ENCODE measurements around the gene LCN1. TPM values are rescaled to one million over a fixed set of nuclear protein-coding genes. Genes with fewer than 3 reads are reported as not detected.

The LCN1 gene
- total RNA-seq, 2 donors from 2014 or later: not detected

DNA sequence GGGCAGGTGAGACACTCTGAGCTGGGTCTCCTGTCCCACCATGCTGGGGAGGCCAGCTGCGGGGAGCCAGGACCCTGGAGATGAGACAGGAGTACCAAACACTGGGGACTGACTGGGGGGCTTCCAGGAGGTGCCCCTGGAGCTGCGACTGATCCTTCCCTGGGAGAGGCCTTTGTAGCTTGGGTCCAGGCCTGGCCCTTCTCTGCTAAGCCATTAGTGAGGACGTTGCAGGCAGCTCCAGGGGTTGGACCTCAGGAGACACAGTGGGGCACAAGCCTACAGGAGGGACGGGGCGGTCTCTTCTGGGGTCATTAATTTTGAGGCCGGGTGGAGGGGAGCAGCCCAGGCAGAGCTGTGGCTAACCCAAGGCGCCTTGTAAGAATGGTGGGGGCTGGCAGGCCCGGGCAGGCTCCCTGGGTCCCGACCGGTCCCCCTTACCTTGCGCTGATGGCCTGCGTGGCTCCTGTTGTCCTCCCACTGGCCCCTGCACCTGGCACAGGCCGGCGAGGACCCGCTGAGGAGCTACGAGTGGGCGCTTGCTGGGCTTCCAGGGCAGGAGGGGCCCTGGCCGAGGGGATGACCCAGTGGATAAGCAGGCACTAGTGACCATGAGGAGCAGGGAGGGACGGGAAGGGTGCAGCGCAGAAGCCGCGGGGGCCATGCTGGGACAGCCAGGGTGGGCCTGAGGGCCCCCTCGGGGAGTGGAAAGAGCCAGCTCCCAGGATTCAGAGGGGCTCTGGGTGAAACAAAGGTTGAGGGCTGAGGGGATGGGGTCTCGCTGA lies 15.6 kb upstream of the LCN1 start:
- H3K27ac ChIP-seq: no peak overlapping the region
- H3K27me3 ChIP-seq: no peaks in the 10 kb centered on the region
- no peak for DNase-seq
- H3K36me3 ChIP-seq: no peaks in the 10 kb centered on the region
- H3K9me3 ChIP-seq: no peaks in the 10 kb centered on the region
- peaks cover 9% of the 10 kb centered on the region for H3K4me1 ChIP-seq
- no peak overlapping the region for H3K9ac ChIP-seq (ENCODE audit: low read depth in 2 of 2, low read length in 2 of 2)
- TF ChIP-seq, protein P1, sequence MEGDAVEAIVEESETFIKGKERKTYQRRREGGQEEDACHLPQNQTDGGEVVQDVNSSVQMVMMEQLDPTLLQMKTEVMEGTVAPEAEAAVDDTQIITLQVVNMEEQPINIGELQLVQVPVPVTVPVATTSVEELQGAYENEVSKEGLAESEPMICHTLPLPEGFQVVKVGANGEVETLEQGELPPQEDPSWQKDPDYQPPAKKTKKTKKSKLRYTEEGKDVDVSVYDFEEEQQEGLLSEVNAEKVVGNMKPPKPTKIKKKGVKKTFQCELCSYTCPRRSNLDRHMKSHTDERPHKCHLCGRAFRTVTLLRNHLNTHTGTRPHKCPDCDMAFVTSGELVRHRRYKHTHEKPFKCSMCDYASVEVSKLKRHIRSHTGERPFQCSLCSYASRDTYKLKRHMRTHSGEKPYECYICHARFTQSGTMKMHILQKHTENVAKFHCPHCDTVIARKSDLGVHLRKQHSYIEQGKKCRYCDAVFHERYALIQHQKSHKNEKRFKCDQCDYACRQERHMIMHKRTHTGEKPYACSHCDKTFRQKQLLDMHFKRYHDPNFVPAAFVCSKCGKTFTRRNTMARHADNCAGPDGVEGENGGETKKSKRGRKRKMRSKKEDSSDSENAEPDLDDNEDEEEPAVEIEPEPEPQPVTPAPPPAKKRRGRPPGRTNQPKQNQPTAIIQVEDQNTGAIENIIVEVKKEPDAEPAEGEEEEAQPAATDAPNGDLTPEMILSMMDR (IDR thresholded peaks at IDR 0.05): no peak
- no peak overlapping the region for H3K4me3 ChIP-seq
- intact Hi-C loops (cut with DNase I): no loop called here

DNA sequence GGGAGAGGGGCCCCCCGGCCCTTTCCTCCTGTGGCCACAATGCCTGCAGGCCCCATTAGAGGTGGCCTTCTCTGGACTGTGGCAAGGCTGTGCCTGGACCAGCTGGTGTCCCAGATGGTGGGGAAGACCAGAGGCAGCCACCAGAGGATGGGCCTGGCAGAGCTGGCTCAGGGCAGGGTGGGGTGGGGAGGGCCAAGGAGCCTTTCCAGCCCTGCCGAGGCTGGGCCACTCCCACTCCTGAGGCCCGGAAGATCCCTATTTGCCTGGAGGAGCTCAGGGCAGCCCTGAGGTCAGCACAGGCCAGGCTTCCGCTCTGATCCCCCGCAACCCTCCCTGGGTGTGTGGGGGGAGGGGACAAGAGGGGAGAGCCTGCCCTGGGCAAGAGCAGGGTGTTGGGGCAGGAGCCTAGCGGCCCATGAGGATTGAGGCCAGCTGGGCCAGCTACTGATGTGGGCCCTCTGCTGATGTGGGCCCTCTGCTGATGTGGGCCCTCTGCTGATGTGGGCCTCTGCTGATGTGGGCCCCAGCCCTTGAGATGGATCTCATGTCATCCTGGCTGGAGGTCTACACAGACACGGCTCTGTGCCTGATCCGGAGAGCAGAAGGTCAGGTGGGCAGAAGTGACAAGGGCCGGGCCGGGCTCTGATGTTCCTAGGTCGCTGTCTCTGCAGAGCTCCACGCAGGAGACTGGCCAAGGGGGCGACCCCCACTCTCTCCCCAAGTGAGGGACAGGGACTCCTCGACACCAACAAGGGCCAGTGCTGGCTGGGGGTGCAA lies 14.7 kb upstream of the LCN1 start:
- Histone ChIP-seq H3K27me3 (no peaks in the 10 kb centered on the region), H3K27ac (no peak overlapping the region), H3K9ac (ENCODE audit: low read depth in 2 of 2, low read length in 2 of 2) (no peak overlapping the region), H3K9me3 (no peaks in the 10 kb centered on the region), H3K36me3 (no peaks in the 10 kb centered on the region), H3K4me1 (peaks cover 5% of the 10 kb centered on the region), H3K4me3 (no peak overlapping the region)
- intact Hi-C loops (cut with DNase I): no loop called here
- no peak for DNase-seq
- TF ChIP-seq, protein P1 (IDR thresholded peaks at IDR 0.05): no peak

DNA sequence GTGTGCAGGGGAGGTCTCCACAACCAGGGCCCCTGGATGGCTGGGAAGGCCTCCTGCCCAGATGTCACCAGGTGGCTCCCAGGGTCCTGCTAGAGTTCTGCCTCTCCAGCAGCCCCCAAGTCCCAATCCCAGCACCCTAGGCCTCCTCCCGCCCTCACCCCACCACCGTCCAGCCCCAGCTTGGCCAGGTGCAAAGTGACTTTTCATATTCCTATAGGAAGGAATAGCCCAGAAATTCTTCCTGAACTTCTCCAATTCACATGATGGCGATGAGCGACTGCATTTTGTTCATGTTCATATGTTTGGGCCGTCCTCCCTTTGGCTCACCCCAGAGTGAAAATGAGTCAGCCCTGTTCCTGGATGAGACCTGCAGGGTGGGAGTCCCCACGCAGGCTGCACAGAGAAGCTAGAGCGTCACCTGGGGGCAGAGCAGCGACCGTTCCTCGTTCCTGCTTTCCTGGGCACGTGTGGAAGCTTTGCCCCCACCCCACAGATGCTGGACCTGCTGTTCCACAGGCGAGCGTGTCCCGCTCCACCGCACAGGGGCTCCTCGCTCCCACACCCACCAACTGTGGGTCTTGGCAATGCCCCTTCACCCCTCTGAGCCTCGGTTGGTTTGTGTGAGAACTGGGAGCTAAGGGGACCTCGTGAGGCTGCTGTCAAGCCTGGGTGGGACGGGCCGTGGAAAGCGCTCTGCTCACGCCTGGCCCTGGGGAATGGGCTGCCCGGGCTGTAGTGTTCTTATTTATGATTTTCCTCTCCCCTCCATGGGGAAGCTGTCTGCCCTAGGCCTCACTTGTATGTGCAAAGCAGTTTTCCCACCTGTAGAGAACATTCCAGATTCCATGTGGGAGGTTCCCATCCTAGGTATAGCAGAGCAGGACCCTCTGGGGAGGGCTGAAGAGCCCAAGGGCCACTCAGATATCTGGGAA lies 13.9 kb upstream of the LCN1 start:
- Histone ChIP-seq H3K4me3 (no peak overlapping the region), H3K4me1 (no peaks in the 10 kb centered on the region), H3K27ac (no peak overlapping the region), H3K9me3 (no peaks in the 10 kb centered on the region), H3K36me3 (no peaks in the 10 kb centered on the region), H3K27me3 (no peaks in the 10 kb centered on the region), H3K9ac (ENCODE audit: low read depth in 2 of 2, low read length in 2 of 2) (no peak overlapping the region)
- intact Hi-C loops (cut with DNase I): no loop called here
- no peak for DNase-seq
- TF ChIP-seq, protein P1 (IDR thresholded peaks at IDR 0.05): no peak

DNA sequence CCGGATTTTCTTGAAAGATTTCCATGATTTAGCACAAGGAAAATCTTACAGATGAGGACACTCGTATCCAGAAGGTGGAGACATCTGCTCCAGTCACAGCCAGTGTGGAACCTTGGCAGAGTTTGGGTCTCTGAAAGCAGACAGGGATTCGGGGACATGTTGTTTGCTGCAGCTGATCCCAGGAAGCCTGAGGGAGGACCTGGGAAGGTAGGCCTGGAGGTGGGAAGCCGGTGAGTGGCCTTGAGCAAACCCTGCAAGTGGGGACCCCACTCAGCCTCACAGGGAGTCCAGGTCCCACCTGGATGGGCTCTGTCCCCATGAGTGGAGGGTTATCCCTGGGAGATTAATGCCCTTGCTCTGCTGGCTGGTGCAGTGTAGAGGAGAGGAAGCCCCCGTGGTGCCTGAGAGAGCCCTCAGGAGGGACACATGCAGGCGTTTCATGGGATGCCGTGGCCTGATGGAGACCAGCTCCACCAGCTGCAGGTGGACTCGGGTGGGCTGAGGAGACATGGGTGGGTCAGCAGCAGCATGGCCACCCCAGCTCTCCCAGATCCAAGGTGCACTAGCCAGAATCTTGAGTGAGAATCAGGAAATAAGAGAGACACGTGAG lies 12.9 kb upstream of the LCN1 start:
- no peaks in the 10 kb centered on the region for H3K36me3 ChIP-seq
- no peak overlapping the region for H3K4me3 ChIP-seq
- no peak overlapping the region for H3K27ac ChIP-seq
- intact Hi-C loops (cut with DNase I): no loop called here
- no peaks in the 10 kb centered on the region for H3K4me1 ChIP-seq
- H3K27me3 ChIP-seq: no peaks in the 10 kb centered on the region
- no peaks in the 10 kb centered on the region for H3K9me3 ChIP-seq
- no peak for DNase-seq
- no peak overlapping the region for H3K9ac ChIP-seq (ENCODE audit: low read depth in 2 of 2, low read length in 2 of 2)
- TF ChIP-seq, protein P1 (IDR thresholded peaks at IDR 0.05): no peak

DNA sequence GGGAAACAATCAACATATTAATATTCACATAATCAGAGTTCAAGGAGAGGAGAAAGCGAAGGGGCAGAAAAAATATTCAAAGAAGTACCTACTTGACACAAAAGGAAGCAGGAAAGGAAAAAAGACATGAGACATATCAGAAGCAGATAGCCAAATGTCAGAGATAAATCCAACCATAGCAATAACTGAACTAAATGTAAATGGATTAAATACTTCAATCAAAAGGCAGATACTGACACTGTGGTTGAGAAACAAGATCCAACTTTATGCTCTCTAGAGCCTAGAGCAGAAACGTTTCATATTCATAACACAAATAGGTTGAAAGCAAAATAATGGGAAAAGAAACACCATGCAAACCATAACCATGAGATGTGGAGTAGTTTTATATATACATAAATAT lies 11.8 kb upstream of the LCN1 start:
- Histone ChIP-seq H3K27ac (no peak overlapping the region), H3K4me1 (no peaks in the 10 kb centered on the region), H3K9ac (ENCODE audit: low read depth in 2 of 2, low read length in 2 of 2) (no peak overlapping the region), H3K36me3 (no peaks in the 10 kb centered on the region), H3K4me3 (no peak overlapping the region), H3K9me3 (no peaks in the 10 kb centered on the region), H3K27me3 (no peaks in the 10 kb centered on the region)
- intact Hi-C loops (cut with DNase I): no loop called here
- TF ChIP-seq, protein P1 (IDR thresholded peaks at IDR 0.05): no peak
- no peak for DNase-seq
